Endothelial cell of umbilical vein (primary cell): ENCODE results near the gene ADM2. TPM values are rescaled to one million over a fixed set of nuclear protein-coding genes. Genes with fewer than 3 reads are reported as not detected.

Source experiments
- BruUV-seq: library from RNA; stranded (reverse); fragments of 400-500 nt; replicated peaks from 2 replicates; lab custom pipeline; 2021; lab: Mats Ljungman, UMichigan
- CTCF ChIA-PET: fragments of 300-600, 350-600 bp; sonication (Branson Sonifier 250); formaldehyde crosslinking; loops from one replicate; lab custom pipeline; 2021; ENCODE audit warnings: antibody characterized with exemption, inconsistent platforms; lab: Charles Lee
- POLR2A ChIA-PET: fragments of 300-600, 350-600 bp; sonication (Branson Sonifier 250); formaldehyde crosslinking; loops from one replicate; lab custom pipeline; 2021; ENCODE audit warnings: antibody characterized with exemption, inconsistent platforms; lab: Charles Lee
- DNase-seq: peaks from one replicate; pipeline ENCODE4 v3.0.0-alpha.2; 2011; ENCODE audit warnings: low read depth, low spot score
- FAIRE-seq: peaks from 2 replicates; lab custom pipeline; 2011; peaks lifted over from hg19 to GRCh38; lab: Jason Lieb, UNC
- H2AFZ ChIP-seq: 2 replicates; pipeline ENCODE4 v1.6.0; 2012; ENCODE audit warnings: low read depth, low read length, control low read depth, inconsistent platforms
- H3K27ac ChIP-seq: 2 replicates; pipeline ENCODE4 v1.5.1; 2011; ENCODE audit warnings: low read depth, mild to moderate bottlenecking, control low read depth, low read length, moderate library complexity; ENCODE audit not compliant: insufficient read depth
- H3K27me3 ChIP-seq, 2 experiments: 2 replicates each; pipeline versions ENCODE4 v1.6.0 to v1.6.1; 2011; ENCODE audit warnings: low read length in 2 of 2, mixed read lengths in 1 of 2; ENCODE audit not compliant: control insufficient read depth in 2 of 2, insufficient read depth in 2 of 2
- H3K36me3 ChIP-seq, 2 experiments: 2 replicates in 1 of 2; 3 replicates in 1 of 2; pipeline ENCODE4 v1.5.1; 2011; ENCODE audit warnings: low read length in 2 of 2, mild to moderate bottlenecking in 1 of 2, moderate library complexity in 1 of 2; ENCODE audit not compliant: control insufficient read depth in 2 of 2, insufficient read depth in 2 of 2; ENCODE audit errors: extremely low read depth in 1 of 2
- H3K4me1 ChIP-seq: 3 replicates; pipeline ENCODE4 v1.5.1; 2011; ENCODE audit warnings: mild to moderate bottlenecking, low read length; ENCODE audit not compliant: control insufficient read depth, insufficient read depth; ENCODE audit errors: extremely low read depth
- H3K4me2 ChIP-seq: 2 replicates; pipeline ENCODE4 v1.6.1; 2011; ENCODE audit warnings: low read length, control low read depth, mixed read lengths; ENCODE audit not compliant: insufficient read depth
- H3K4me3 ChIP-seq, 3 experiments: fragments of 200-600 bp in 1 of 3; sonication (generic), shearing (Covaris generic) in 1 of 3; replicated peaks in 1 of 3; 2 replicates each; pipeline ENCODE4 v1.5.1; 2011 to 2016; ENCODE audit warnings: control low read depth in 3 of 3, low read length in 3 of 3, mild to moderate bottlenecking in 2 of 3, inconsistent platforms in 1 of 3, low read depth in 1 of 3, moderate library complexity in 1 of 3; ENCODE audit not compliant: insufficient read depth in 1 of 3
- H3K79me2 ChIP-seq: 2 replicates; pipeline ENCODE4 v1.6.0; 2012; ENCODE audit warnings: low read length, inconsistent platforms; ENCODE audit not compliant: control insufficient read depth, insufficient read depth
- H3K9ac ChIP-seq: replicated peaks from 2 replicates; pipeline ENCODE3; 2011; ENCODE audit warnings: low read length, control low read depth; ENCODE audit not compliant: insufficient read depth; ENCODE audit errors: extremely low read depth
- H3K9me1 ChIP-seq: replicated peaks from 3 replicates; pipeline ENCODE4 v1.6.0; 2011; ENCODE audit warnings: mild to moderate bottlenecking, low read length; ENCODE audit not compliant: control insufficient read depth, insufficient read depth; ENCODE audit errors: extremely low read depth
- H3K9me3 ChIP-seq: replicated peaks from 2 replicates; pipeline ENCODE4 v1.5.1; 2012; ENCODE audit warnings: low read length, inconsistent platforms; ENCODE audit not compliant: control insufficient read depth, insufficient read depth
- H4K20me1 ChIP-seq: replicated peaks from 2 replicates; pipeline ENCODE3; 2011; ENCODE audit warnings: mild to moderate bottlenecking, low read length; ENCODE audit not compliant: control insufficient read depth, insufficient read depth; ENCODE audit errors: extremely low read depth
- EZH2 ChIP-seq: IDR thresholded peaks from 2 replicates; pipeline ENCODE4 v1.6.1; 2012; ENCODE audit warnings: borderline replicate concordance, low read depth, mild to moderate bottlenecking, moderate library complexity, low read length, inconsistent platforms; ENCODE audit not compliant: severe bottlenecking
- FOS ChIP-seq: IDR thresholded peaks from 2 replicates; pipeline ENCODE4 v1.6.1; 2011; ENCODE audit warnings: mild to moderate bottlenecking, low read length, moderate library complexity, borderline replicate concordance; ENCODE audit not compliant: insufficient read depth
- GATA2 ChIP-seq: IDR thresholded peaks from 2 replicates; pipeline ENCODE4 v1.7.0; 2011; ENCODE audit warnings: low read depth, mild to moderate bottlenecking, moderate library complexity, mixed read lengths, low read length; ENCODE audit not compliant: insufficient read length, insufficient read depth
- JUN ChIP-seq: IDR thresholded peaks from 2 replicates; pipeline ENCODE4 v1.6.1; 2011; ENCODE audit warnings: borderline replicate concordance, low read depth; ENCODE audit not compliant: insufficient read length, insufficient read depth
- MYC ChIP-seq: IDR thresholded peaks from one replicate; pipeline ENCODE4 v1.6.1; 2011; ENCODE audit warnings: mild to moderate bottlenecking, low read depth, low read length
- POLR2A ChIP-seq: IDR thresholded peaks from 2 replicates; pipeline ENCODE4 v1.6.1; 2012; ENCODE audit warnings: low read depth, mild to moderate bottlenecking, control low read depth, low read length
- POLR2AphosphoS5 ChIP-seq: IDR thresholded peaks from 2 replicates; pipeline ENCODE4 v1.6.1; 2012; ENCODE audit warnings: low read depth, mild to moderate bottlenecking, control low read depth, low read length, moderate library complexity; ENCODE audit not compliant: insufficient read depth
- dilution Hi-C: fragments of 300-500 bp; cut with MboI; formaldehyde crosslinking; loops from one replicate; pipeline ENCODE4 v1.15.0; 2019; ENCODE audit warnings: low sequenced_read_pairs; ENCODE audit not compliant: extremely low pct_ligation_motif_present
- intact Hi-C: fragments of 100-400 bp; cut with micrococcal nuclease; formaldehyde crosslinking; loops from one replicate; pipeline ENCODE4 v1.10.0; 2022
- polyA plus RNA-seq, 4 experiments: library from polyadenylated mRNA; depleted of rRNA in 3 of 4; stranded (reverse) in 3 of 4; unstranded in 1 of 4; fragments of >200 nt; gene quantifications; 2 replicates each; pipeline versions ENCODE4 v1.2.1 to v1.2.3, GENCODE V29; 2011 to 2012; ENCODE audit warnings: missing spikeins in 1 of 4
- total RNA-seq: library from RNA; stranded (reverse); gene quantifications from 2 replicates; pipeline ENCODE4 v1.2.3, GENCODE V29; 2021
- TF ChIP-seq, protein P1 (sequence below), 2 donors: IDR thresholded peaks; 1 replicate in 1 of 2; 2 replicates in 1 of 2; pipeline ENCODE4 v1.5.1; 2011; ENCODE audit warnings: low read length in 2 of 2, mild to moderate bottlenecking in 2 of 2, moderate library complexity in 2 of 2, control low read depth in 1 of 2, inconsistent platforms in 1 of 2, low read depth in 1 of 2; ENCODE audit not compliant: insufficient read depth in 1 of 2; ENCODE audit errors: extremely low read depth in 1 of 2
- TF ChIP-seq, protein P2 (sequence below): IDR thresholded peaks from 2 replicates; pipeline ENCODE4 v1.6.1; 2011; ENCODE audit not compliant: insufficient read depth, insufficient read length

Gene ADM2
- total and polyA plus RNA-seq, 2 donors (not counting 3 experiments of a cell fraction or from before 2014, with no cell fraction given): 0.28 to 1.5 TPM

DNA sequence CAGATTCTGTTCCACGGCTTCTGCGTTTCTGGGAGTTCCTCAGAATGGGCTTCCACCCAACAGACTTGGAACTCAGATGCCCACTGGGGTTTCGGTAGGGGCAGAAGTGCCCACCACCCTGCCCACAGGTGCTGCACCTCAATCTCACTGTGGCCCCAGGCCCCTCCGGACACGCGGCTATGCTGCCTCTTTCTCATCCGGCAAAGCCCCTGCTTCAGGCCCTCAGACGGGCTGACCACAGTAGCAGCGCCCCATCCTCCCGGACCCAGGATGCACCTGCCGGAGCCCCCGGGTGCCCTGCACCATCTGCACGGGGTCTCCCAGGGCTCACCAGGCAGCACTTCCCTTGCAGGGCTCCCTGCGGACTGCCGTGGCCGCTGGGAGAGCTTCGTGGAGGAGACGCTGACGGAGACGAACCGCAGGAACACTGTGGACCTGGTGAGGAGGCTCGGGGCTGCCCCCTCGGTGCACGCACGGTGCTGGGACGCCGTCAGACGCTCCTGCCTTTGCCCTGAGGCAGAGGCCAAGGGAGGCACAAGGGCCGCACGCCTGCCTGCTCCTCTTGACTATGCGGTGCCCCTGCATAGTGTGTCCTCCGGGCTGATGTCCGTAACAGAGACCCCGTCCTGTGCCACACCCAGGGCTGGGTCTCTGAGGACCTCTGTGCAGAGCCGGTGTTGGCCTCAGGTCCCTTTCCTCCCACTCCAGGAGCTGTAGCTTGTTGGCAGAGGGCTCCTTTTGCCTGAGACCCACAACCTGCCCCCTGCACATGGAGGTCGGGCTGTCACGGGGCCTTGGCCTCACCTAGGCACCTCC is 45.1 kb upstream of the ADM2 start:
- H4K20me1 ChIP-seq: no peaks in the 10 kb centered on the region
- no TSS peak for BruUV-seq
- H3K9me3 ChIP-seq: no peaks in the 10 kb centered on the region
- H3K36me3 ChIP-seq: peaks cover 0 to 58% of the 10 kb centered on the region in 2 experiments
- ChIA-PET CTCF (no interaction called here), POLR2A (no interaction called here)
- no peaks in the 10 kb centered on the region for H3K79me2 ChIP-seq
- no peak overlapping the region for H3K4me2 ChIP-seq
- H2AFZ ChIP-seq: no peak overlapping the region
- no peak overlapping the region for H3K9ac ChIP-seq
- no peaks in the 10 kb centered on the region for H3K27me3 ChIP-seq
- H3K4me3 ChIP-seq: no peak overlapping the region
- DNase-seq (no peak), FAIRE-seq (no peak)
- H3K27ac ChIP-seq: no peak overlapping the region
- TF ChIP-seq, protein P1, sequence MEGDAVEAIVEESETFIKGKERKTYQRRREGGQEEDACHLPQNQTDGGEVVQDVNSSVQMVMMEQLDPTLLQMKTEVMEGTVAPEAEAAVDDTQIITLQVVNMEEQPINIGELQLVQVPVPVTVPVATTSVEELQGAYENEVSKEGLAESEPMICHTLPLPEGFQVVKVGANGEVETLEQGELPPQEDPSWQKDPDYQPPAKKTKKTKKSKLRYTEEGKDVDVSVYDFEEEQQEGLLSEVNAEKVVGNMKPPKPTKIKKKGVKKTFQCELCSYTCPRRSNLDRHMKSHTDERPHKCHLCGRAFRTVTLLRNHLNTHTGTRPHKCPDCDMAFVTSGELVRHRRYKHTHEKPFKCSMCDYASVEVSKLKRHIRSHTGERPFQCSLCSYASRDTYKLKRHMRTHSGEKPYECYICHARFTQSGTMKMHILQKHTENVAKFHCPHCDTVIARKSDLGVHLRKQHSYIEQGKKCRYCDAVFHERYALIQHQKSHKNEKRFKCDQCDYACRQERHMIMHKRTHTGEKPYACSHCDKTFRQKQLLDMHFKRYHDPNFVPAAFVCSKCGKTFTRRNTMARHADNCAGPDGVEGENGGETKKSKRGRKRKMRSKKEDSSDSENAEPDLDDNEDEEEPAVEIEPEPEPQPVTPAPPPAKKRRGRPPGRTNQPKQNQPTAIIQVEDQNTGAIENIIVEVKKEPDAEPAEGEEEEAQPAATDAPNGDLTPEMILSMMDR (IDR thresholded peaks at IDR 0.05; ENCODE audit: extremely low read depth in 1 of 2, insufficient read depth in 1 of 2, low read depth in 1 of 2, low read length in 2 of 2): no peak
- no peak for TF ChIP-seq JUN
- no peak for TF ChIP-seq POLR2A
- TF ChIP-seq GATA2: no peak
- TF ChIP-seq, protein P2, sequence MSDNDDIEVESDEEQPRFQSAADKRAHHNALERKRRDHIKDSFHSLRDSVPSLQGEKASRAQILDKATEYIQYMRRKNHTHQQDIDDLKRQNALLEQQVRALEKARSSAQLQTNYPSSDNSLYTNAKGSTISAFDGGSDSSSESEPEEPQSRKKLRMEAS: no peak
- no peak for TF ChIP-seq FOS
- no peak for TF ChIP-seq MYC
- no peak for TF ChIP-seq EZH2
- TF ChIP-seq POLR2AphosphoS5: no peak
- H3K4me1 ChIP-seq: no peaks in the 10 kb centered on the region
- dilution Hi-C loops (no loop called here), intact Hi-C loops (no loop called here)
- no peaks in the 10 kb centered on the region for H3K9me1 ChIP-seq
